IgD-negative memory B cell (primary cell): Measurements from ENCODE around the gene RFPL1. TPM values are rescaled to one million over a fixed set of nuclear protein-coding genes. Genes with fewer than 3 reads are reported as not detected.
A peak's percentile ranks its signal among the peaks of the same experiment; 100 is the strongest.

ENCODE experiments used
- H3K27ac Mint-ChIP-seq, 3 donors: one replicate each; pipeline ENCODE4 v1.8.0; 2020 to 2022; ENCODE audit warnings: mild to moderate bottlenecking in 3 of 3, mixed read lengths in 3 of 3, moderate library complexity in 1 of 3
- H3K27me3 Mint-ChIP-seq: one replicate; pipeline ENCODE4 v1.8.0; 2021; ENCODE audit warnings: mixed read lengths
- H3K36me3 Mint-ChIP-seq: one replicate; pipeline ENCODE4 v1.8.0; 2020; ENCODE audit warnings: mild to moderate bottlenecking, mixed read lengths
- H3K4me1 Mint-ChIP-seq, 3 donors: one replicate each; pipeline ENCODE4 v1.8.0; 2020 to 2022; ENCODE audit warnings: mixed read lengths in 3 of 3, mild to moderate bottlenecking in 1 of 3
- H3K4me3 Mint-ChIP-seq, 4 donors: one replicate each; pipeline ENCODE4 v1.8.0; 2020 to 2022; ENCODE audit warnings: mild to moderate bottlenecking in 4 of 4, mixed read lengths in 4 of 4, moderate library complexity in 3 of 4
- H3K9me3 Mint-ChIP-seq, 3 donors: one replicate each; pipeline ENCODE4 v1.8.0; 2020 to 2021; ENCODE audit warnings: mixed read lengths in 3 of 3, mild to moderate bottlenecking in 1 of 3
- polyA plus RNA-seq: library from polyadenylated mRNA; unstranded; fragments of 300-500 nt; fragmentation: Illumina TruSeq; gene quantifications from one replicate; pipeline ENCODE4 v1.2.3, GENCODE V29; 2021

The RFPL1 gene
- polyA plus RNA-seq, 1 donor from 2014 or later, result not detected

DNA sequence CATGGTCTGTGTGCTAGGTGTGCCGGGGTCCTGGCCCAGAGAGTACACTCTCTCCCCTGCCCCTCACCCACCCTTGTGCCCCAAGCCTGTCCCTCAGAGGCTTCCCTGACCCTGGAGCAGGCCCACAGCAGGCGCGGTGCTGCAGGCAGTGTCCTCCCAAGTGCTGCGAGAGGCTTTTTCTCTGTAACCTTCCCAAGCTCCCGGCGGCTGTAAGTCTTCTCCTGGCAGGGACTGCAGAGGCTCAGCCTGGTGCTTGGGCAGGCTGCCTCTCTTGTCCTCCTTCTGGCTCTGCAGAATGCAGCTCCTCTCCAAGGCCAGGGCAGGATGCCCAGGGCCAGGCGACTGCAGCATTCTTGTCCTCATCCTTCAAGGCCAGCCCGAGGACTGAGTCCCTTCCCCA, 15.9 kb downstream of the RFPL1 start:
- Mint-ChIP-seq H3K4me3 (no peak overlapping the region), H3K27me3 (no peaks in the 10 kb centered on the region), H3K9me3 (no peaks in the 10 kb centered on the region), H3K4me1 (peaks cover 0 to 4% (median 0%) of the 10 kb centered on the region in 3 donors), H3K27ac (no peak overlapping the region), H3K36me3 (no peaks in the 10 kb centered on the region)

DNA sequence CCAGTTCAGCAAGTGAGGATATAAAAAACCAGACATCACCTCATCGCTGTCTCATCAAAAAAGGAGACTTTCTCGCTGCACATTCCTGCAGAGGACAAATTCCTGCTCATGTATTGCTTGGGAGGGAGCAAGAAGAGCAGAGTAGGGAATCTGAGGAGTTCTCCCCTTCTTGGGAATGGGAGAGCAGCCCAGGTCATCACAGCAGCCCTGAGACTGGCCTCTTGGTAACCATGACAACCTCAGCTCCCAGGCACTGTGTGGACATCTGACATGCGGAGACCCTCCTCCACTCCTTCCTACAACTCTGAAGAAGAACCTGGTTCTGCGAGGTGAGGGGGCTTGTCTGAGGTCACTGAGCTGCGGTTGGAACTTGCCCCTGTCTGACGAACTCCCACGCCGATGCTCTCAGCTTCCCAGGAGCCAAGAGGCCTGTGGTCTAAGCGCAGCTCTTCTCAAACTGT, 17.9 kb downstream of the RFPL1 start:
- H3K4me3 Mint-ChIP-seq, result no peak overlapping the region
- H3K4me1 Mint-ChIP-seq, result peaks cover 0 to 4% (median 0%) of the 10 kb centered on the region in 3 donors
- no peaks in the 10 kb centered on the region for H3K36me3 Mint-ChIP-seq
- no peaks in the 10 kb centered on the region for H3K9me3 Mint-ChIP-seq
- H3K27me3 Mint-ChIP-seq, result no peaks in the 10 kb centered on the region
- H3K27ac Mint-ChIP-seq, result no peak overlapping the region

DNA sequence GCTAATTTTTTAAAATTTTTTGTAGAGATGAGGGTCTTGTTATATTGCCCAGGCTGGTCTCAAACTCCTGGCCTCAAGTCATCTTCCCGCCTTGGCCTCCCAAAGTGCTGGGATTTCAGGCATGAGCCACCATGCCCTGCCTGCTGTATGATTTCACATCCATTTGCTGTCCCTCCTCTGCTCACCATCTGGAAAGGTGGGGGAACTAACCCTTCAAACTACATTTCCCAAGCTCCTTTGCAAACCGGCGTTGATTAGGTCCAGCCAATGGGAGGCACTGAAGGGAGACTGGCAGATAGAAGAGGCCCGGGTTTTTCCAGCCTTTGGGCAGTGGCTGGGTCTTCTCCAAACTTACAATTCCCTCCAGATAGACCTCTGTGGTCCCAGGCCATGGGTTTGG, 19.3 kb downstream of the RFPL1 start:
- H3K4me3 Mint-ChIP-seq, result no peak overlapping the region
- no peak overlapping the region for H3K27ac Mint-ChIP-seq
- no peaks in the 10 kb centered on the region for H3K36me3 Mint-ChIP-seq
- no peaks in the 10 kb centered on the region for H3K9me3 Mint-ChIP-seq
- no peaks in the 10 kb centered on the region for H3K27me3 Mint-ChIP-seq
- H3K4me1 Mint-ChIP-seq, result peaks cover 0 to 5% (median 1%) of the 10 kb centered on the region in 3 donors

DNA sequence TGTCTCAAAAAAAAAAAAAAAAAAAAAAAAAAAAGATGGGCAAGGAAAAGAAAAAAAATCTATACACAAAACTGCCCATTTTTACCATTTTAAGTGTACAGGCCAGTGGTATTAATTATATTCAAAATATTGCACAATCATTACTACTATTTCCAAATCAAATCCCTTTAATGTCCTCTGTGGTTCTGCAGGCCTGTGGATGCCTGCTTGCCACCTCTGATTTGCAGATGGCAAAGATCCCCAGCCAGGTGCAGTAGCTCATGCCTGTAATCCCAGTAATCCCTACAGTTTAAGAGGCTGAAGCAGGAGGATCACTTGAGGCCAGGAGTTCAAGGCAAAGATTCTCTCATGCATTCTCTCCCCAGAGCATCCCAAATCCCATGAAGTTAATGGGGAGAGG, 20.2 kb downstream of the RFPL1 start:
- Mint-ChIP-seq H3K27me3 (no peaks in the 10 kb centered on the region), H3K4me3 (no peak overlapping the region), H3K36me3 (no peaks in the 10 kb centered on the region), H3K9me3 (no peaks in the 10 kb centered on the region), H3K27ac (peak overlapping the region in 1 of 3 donors; percentile 13), H3K4me1 (peaks cover 0 to 5% (median 1%) of the 10 kb centered on the region in 3 donors)

DNA sequence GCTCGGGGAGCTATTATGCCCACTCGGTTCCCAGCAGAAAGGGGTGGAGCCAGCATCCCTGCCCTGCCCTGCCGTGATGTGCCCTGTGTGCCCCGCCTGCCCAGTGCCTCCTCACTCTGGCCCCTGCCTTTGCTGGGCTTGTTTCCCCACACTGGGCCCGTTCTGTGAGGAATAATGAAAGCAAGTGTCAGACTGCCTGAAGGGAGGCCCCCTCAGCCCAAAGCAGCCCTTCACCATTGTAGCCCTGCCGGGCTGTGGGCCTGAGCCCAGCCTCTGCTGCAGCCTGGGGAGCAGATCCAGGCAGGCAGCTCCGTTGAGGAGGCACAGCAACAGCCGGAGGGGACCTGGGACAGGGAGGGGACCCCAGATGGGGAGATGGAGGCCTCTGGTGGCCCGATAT, 21.4 kb downstream of the RFPL1 start:
- peaks cover 0 to 5% (median 1%) of the 10 kb centered on the region in 3 donors for H3K4me1 Mint-ChIP-seq
- H3K4me3 Mint-ChIP-seq, result no peak overlapping the region
- no peak overlapping the region for H3K27ac Mint-ChIP-seq
- H3K36me3 Mint-ChIP-seq, result no peaks in the 10 kb centered on the region
- no peaks in the 10 kb centered on the region for H3K9me3 Mint-ChIP-seq
- no peaks in the 10 kb centered on the region for H3K27me3 Mint-ChIP-seq

DNA sequence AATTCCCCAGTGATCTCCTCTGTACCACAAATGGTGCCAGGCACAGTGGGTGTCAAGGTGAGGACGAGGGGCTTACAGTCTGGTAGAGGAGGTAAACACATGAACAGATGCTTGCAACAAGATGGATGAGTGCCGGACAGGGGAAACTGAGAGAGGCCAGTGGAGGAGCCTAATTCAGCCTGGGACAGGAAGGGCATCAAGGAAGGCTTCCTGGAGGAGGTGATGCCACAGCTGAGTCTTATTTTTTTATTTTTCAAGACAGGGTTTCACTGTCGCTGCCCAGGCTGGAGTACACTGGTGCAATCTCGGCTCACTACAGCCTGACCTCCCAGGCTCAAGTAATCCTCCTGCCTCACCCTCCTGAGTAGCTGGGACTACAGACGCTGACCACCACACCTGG, 22.9 kb downstream of the RFPL1 start:
- Mint-ChIP-seq H3K9me3 (no peaks in the 10 kb centered on the region), H3K27ac (peak overlapping the region in 1 of 3 donors; percentile 23), H3K27me3 (no peaks in the 10 kb centered on the region), H3K36me3 (no peaks in the 10 kb centered on the region), H3K4me3 (no peak overlapping the region), H3K4me1 (peaks cover 0 to 5% (median 1%) of the 10 kb centered on the region in 3 donors)

DNA sequence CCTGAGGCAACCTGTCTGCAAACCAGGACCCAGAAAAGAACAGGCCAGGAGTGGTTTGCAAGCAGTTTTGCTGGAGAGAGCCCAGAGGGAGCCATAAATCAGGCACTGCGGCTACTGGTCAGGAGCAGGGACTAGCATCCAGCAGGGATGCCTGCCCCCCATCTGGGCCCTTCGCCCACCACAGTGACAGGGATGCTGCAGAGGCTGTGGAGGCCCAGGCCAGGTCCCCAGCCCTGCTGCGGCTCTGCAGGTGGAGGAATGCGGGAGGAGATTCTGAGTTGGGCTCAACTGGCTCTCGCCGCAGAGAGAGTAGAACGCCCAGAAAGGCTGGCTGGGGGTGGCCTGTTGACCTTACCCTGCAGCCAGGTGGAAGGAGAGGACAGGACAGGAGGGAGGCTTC, 25.2 kb downstream of the RFPL1 start:
- H3K4me1 Mint-ChIP-seq, result peaks cover 0 to 5% (median 0%) of the 10 kb centered on the region in 3 donors
- H3K36me3 Mint-ChIP-seq, result no peaks in the 10 kb centered on the region
- H3K27ac Mint-ChIP-seq, result no peak overlapping the region
- H3K9me3 Mint-ChIP-seq, result no peaks in the 10 kb centered on the region
- peak overlapping the region in 1 of 4 donors; percentile 26 for H3K4me3 Mint-ChIP-seq
- no peaks in the 10 kb centered on the region for H3K27me3 Mint-ChIP-seq

DNA sequence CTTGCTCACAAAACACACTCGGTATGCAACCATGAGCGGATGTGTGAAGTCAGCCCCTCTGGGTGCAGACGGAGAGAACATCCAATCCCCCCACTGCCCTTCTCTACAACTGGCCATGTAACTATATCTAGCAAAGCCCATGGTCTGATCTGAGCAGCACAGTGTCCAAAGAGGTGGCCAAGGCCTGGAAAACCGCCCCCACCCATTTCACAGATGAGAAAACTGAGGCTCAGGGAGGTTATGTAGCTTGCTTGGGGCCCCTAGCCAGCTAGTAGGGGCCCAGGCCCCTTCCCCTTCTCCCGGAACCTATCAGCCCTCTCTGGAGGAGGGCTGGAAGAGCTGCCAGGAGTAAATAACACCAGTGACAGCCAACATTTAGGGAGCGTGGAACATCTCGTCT, 26.2 kb downstream of the RFPL1 start:
- Mint-ChIP-seq H3K4me3 (no peak overlapping the region), H3K4me1 (peaks cover 0 to 5% (median 4%) of the 10 kb centered on the region in 3 donors), H3K9me3 (no peaks in the 10 kb centered on the region), H3K27me3 (peaks cover under 1% of the 10 kb centered on the region), H3K36me3 (no peaks in the 10 kb centered on the region), H3K27ac (no peak overlapping the region)

DNA sequence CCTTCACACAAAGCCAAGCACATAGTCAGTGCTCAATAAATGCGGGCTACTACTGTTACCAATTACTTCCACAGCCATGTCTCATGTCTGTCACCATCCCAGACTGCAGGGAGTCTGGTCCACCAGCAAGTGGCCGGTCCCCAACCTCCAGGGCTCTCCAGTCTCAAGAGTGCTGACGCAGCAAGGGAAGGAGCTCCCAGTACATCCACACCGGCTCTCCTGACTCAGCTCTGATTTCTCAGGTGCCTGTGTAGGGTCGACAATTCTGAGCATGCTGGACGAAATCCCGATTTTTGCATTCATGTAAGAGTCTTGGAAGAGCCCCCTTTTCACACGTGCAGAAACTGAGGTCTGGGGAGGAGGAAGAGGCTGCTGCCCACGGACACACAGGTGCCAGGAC, 31.4 kb downstream of the RFPL1 start:
- Mint-ChIP-seq H3K4me1 (peaks cover 3 to 20% (median 6%) of the 10 kb centered on the region in 3 donors), H3K4me3 (peak overlapping the region; percentile 10 to 76 (median 64)), H3K27me3 (peaks cover 14% of the 10 kb centered on the region), H3K27ac (no peak overlapping the region), H3K36me3 (peaks cover 3% of the 10 kb centered on the region), H3K9me3 (no peaks in the 10 kb centered on the region)

DNA sequence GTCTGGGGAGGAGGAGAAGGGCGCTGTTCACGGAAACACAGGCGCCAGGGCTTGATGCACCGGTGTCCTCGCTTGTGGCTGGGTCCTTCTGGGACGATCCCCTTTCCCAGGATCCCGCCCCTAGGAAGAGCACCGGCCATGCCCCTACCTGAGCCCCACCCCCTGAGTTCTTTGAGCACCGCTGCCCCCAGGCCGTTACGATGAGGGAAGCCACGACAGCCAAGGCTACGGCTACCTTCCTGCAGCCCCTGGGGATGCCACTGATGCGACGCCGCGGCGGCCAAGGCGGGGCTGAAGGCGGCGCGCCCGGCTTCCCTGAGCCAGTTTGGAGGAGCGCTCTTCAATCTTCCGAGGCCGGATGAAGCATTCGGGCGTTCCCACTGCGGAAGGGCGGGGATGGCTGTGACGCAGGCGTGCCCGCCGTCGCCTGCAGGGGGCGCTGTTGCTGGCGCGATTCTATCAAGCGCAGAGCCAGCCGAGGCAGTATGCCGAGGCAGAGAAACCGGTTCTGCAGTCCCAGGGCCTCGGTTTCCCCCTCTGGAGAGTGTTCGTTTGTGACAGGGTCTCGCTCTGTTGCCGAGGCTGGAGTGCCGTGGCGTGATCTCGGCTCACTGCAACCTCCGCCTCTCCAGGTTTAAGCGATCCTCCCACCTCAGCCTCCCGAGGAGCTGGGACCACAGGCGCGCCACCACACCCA, 31.9 kb downstream of the RFPL1 start:
- Mint-ChIP-seq H3K36me3 (peaks cover 3% of the 10 kb centered on the region), H3K4me3 (peak overlapping the region; percentile 10 to 76 (median 64)), H3K4me1 (peaks cover 6 to 22% (median 8%) of the 10 kb centered on the region in 3 donors), H3K27me3 (peaks cover 14% of the 10 kb centered on the region), H3K27ac (no peak overlapping the region), H3K9me3 (no peaks in the 10 kb centered on the region)

DNA sequence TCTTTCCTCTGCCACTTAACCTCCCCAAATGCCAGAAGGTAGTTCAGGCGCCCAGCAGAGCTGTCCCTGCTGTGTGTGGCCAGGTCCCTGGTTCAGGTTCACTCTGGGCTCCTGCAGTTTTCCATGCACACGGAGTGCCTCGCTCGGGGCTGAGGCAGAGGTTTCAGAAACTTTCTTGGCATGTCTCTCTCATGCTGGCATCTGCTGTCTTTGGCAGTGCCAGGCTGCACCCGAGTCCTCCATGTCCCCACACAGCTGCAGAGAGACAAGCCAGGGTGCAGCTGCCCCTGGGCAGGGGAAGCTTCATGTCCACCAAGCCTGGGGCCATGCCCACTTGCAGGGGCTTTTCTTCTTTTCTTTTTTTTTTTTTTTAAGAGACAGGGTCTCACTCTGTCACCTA, 34.6 kb downstream of the RFPL1 start:
- H3K27me3 Mint-ChIP-seq, result peaks cover 28% of the 10 kb centered on the region
- H3K27ac Mint-ChIP-seq, result no peak overlapping the region
- H3K36me3 Mint-ChIP-seq, result peaks cover 3% of the 10 kb centered on the region
- H3K4me1 Mint-ChIP-seq, result peaks cover 23 to 42% (median 24%) of the 10 kb centered on the region in 3 donors
- peak overlapping the region in 1 of 4 donors; percentile 65 for H3K4me3 Mint-ChIP-seq
- H3K9me3 Mint-ChIP-seq, result no peaks in the 10 kb centered on the region

DNA sequence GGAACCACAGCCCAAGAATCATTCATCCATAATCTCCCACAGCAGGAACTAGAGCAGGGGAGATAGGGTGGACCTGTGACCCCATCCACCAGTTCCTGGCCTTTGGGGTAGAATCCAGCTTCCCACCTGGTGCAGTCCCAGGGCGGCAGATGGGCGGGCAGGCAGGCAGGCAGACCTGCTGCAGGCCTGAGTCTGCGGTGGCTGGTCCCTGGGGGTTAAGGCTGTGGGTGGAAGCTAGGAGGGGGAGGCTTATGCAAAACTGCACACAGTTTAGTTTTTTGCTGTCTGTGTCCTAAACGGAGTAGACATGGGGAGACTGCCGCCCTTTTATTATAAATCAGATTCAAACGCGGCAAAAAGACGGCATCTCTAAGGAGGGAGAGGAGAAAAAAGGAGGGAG, 37.2 kb downstream of the RFPL1 start:
- Mint-ChIP-seq H3K27me3 (peaks cover 36% of the 10 kb centered on the region), H3K4me3 (peak overlapping the region in 3 of 4 donors; percentile 11 to 92 (median 83)), H3K9me3 (no peaks in the 10 kb centered on the region), H3K4me1 (peaks cover 24 to 38% (median 26%) of the 10 kb centered on the region in 3 donors), H3K27ac (peak overlapping the region in 2 of 3 donors; percentile 57 to 62), H3K36me3 (peaks cover 3% of the 10 kb centered on the region)

DNA sequence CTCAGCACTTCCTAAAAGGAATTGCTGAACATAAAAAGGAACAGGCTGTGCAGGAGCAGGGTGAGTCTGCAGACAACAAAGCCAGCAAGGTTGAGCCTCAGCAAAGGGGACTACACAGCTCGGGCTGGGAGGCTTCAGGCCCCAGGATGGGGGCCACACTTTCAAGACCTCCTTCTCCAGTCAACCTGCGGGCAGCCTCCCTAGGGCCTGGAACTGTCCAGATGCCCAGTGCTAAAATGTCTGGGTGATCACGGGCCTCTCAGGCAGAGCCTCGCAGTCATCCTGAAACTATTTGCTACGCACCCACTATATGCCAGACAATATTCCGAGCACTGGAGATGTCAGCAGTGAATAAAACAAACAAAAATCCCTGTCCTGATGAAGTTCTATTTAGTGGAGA, 37.7 kb downstream of the RFPL1 start:
- no peaks in the 10 kb centered on the region for H3K9me3 Mint-ChIP-seq
- peaks cover 33% of the 10 kb centered on the region for H3K27me3 Mint-ChIP-seq
- H3K4me3 Mint-ChIP-seq, result peak overlapping the region in 3 of 4 donors; percentile 49 to 92 (median 83)
- peaks cover 3% of the 10 kb centered on the region for H3K36me3 Mint-ChIP-seq
- H3K27ac Mint-ChIP-seq, result peak overlapping the region in 1 of 3 donors; percentile 62
- H3K4me1 Mint-ChIP-seq, result peaks cover 24 to 39% (median 26%) of the 10 kb centered on the region in 3 donors

DNA sequence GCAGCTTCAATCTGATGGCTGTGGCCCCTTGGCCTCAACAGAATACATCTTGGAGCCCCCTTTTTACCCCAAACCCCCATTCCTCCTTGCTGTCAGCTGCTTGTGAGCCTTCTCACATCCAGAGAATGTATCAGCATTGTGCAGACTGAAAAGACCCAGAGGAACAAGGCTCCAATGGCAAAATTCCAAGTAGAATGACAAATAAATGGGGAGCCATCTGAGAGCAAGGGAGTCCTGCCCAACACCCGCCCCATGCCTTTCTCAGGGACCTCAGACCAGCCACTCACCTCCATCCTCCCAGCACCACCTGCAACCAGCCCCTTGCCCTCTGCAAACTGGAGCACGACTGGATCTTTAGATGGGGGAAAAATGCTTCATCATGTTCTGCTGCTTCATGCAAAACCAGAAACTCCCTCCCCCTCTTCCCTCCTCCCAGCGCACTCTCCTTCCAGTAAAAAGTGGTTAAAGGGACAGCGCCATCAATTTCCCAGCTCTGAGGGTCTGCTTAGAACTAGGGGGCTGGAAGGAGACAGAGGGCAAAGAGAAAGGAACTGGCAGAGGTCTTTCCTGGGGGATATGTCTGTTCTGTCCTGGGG, 39.4 kb downstream of the RFPL1 start:
- Mint-ChIP-seq H3K4me1 (peaks cover 26 to 40% (median 31%) of the 10 kb centered on the region in 3 donors), H3K4me3 (no peak overlapping the region), H3K27me3 (peaks cover 47% of the 10 kb centered on the region)

More for the DNA sequence above, 39.4 kb downstream of the RFPL1 start:
- Mint-ChIP-seq H3K36me3 (peaks cover 3% of the 10 kb centered on the region), H3K27ac (no peak overlapping the region), H3K9me3 (peaks cover 0 to 2% (median 0%) of the 10 kb centered on the region in 3 donors)
